ENCODE measurements around the gene EXOC4.

GRCh38 chr7:133753513-133753912 is 500.6 kb downstream of the EXOC4 start:
- TF ChIP-seq CTCF (IDR thresholded peaks at IDR 0.05) (no peak), POLR2A (IDR thresholded peaks at IDR 0.05) (no peak)

Measured in lower leg skin (tissue), 3 donors.